G401.6 (cell line): ENCODE measurements around the gene METTL8.

Experiments used
- FAIRE-seq: peaks from 2 replicates; lab custom pipeline; 2012; peaks lifted over from hg19 to GRCh38; lab: Jason Lieb, UNC

METTL8 gene

GRCh38 chr2:171433763-171434012, at the start of gene METTL8:
METTL8 (minus strand) TSS chr2:171433990; CDS start chr2:171392185, 41,805 bp downstream.
- no peak for FAIRE-seq

GRCh38 chr2:171482877-171483276, 49.1 kb upstream of the METTL8 start:
- FAIRE-seq, result no peak

GRCh38 chr2:171482308-171482707, 48.5 kb upstream of the METTL8 start:
- FAIRE-seq, result no peak

GRCh38 chr2:171480908-171481307, 47.1 kb upstream of the METTL8 start:
- FAIRE-seq, result no peak

- FAIRE-seq, result no peak
These were observed 45.5 kb upstream of the METTL8 start for GRCh38 chr2:171479154-171479814.

- no peak for FAIRE-seq
These were observed 44.6 kb upstream of the METTL8 start for GRCh38 chr2:171478345-171478744.

GRCh38 chr2:171475979-171476378, 42.2 kb upstream of the METTL8 start:
- no peak for FAIRE-seq

GRCh38 chr2:171470129-171470528, 36.3 kb upstream of the METTL8 start:
- no peak for FAIRE-seq

GRCh38 chr2:171469176-171469575, 35.4 kb upstream of the METTL8 start:
- FAIRE-seq, result no peak

- FAIRE-seq, result no peak
These were observed 26.7 kb upstream of the METTL8 start for GRCh38 chr2:171460537-171460936.

GRCh38 chr2:171459498-171459897, 25.7 kb upstream of the METTL8 start:
- peak; percentile 72 for FAIRE-seq

GRCh38 chr2:171452773-171453172, 19.0 kb upstream of the METTL8 start:
- FAIRE-seq, result no peak

GRCh38 chr2:171451074-171451473, 17.3 kb upstream of the METTL8 start:
- FAIRE-seq, result no peak

GRCh38 chr2:171447675-171448074, 13.9 kb upstream of the METTL8 start:
- no peak for FAIRE-seq

GRCh38 chr2:171441470-171441869, 7.7 kb upstream of the METTL8 start:
- no peak for FAIRE-seq

GRCh38 chr2:171436307-171436706, 2.5 kb upstream of the METTL8 start:
- no peak for FAIRE-seq

- peak; percentile 70 for FAIRE-seq
These were observed 511 bp upstream of the METTL8 start, which contains the start of gene DCAF17 for GRCh38 chr2:171434013-171434989. DCAF17 (plus strand) TSS chr2:171434226; CDS start chr2:171434578, 352 bp downstream.

GRCh38 chr2:171432969-171433762, 624 bp downstream of the METTL8 start:
- FAIRE-seq, result no peak

- FAIRE-seq, result no peak
These were observed 1.4 kb downstream of the METTL8 start for GRCh38 chr2:171432206-171432968.

GRCh38 chr2:171431677-171432167, 2.1 kb downstream of the METTL8 start:
- FAIRE-seq, result no peak

- no peak for FAIRE-seq
These were observed 3.0 kb downstream of the METTL8 start for GRCh38 chr2:171430516-171431410.
